Measurements from ENCODE around the gene RPH3AL. TPM values are rescaled to one million over a fixed set of nuclear protein-coding genes. Genes with fewer than 3 reads are reported as not detected.
"Not testable (repeated sequence)": the region's sequence is repeated elsewhere in the genome, so short reads cannot be mapped to it uniquely, and the experiment has no call there.

The RPH3AL gene
- total RNA-seq, 1 donor from 2014 or later: 3.5 TPM

DNA sequence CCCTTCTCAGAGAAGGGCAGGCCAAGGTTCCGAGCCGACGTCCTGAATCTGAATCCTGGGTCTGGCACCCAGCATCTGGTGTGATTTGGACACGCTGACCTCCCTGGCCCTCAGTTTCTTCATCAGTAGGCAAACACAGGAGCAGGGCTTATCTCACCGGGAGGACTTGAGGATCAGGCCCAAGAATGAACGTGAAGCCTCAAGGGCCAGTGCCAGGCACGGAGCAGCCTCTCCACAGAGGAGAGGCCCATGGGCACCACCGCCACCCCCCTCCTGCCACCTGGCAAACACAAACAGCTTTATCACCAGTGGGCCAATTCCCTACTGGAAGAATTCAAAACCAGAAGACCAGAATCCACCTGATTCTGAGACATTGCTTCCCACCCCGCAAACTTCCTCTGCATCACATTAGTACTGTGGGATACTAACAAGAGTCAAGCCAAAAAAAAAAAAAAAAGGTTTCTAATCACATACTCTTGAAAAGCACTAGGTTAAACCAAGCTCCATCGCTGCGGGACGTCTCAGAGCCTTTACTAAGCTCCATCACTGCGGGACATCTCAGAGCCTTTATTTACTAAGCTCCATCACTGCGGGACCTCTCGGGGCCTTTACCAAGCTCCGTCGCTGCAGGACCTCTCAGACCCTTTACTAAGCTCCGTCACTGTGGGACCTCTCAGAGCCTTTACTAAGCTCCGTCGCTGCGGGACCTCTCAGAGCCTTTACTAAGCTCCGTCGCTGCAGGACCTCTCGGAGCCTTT is 103.2 kb downstream of the RPH3AL start:
- no peaks in the 10 kb centered on the region for H3K36me3 Mint-ChIP-seq (ENCODE audit: low read depth)
- no peak overlapping the region for H3K4me3 Mint-ChIP-seq (ENCODE audit: low read depth)
- H3K27me3 Mint-ChIP-seq (ENCODE audit: low read depth): no peaks in the 10 kb centered on the region
- no peak for DNase-seq (ENCODE audit: low spot score)
- intact Hi-C loops (cut with micrococcal nuclease): no loop called here
- H3K27ac Mint-ChIP-seq: no peak overlapping the region
- no peaks in the 10 kb centered on the region for H3K4me1 Mint-ChIP-seq (ENCODE audit: low read depth)
- no peaks in the 10 kb centered on the region for H3K9me3 Mint-ChIP-seq

DNA sequence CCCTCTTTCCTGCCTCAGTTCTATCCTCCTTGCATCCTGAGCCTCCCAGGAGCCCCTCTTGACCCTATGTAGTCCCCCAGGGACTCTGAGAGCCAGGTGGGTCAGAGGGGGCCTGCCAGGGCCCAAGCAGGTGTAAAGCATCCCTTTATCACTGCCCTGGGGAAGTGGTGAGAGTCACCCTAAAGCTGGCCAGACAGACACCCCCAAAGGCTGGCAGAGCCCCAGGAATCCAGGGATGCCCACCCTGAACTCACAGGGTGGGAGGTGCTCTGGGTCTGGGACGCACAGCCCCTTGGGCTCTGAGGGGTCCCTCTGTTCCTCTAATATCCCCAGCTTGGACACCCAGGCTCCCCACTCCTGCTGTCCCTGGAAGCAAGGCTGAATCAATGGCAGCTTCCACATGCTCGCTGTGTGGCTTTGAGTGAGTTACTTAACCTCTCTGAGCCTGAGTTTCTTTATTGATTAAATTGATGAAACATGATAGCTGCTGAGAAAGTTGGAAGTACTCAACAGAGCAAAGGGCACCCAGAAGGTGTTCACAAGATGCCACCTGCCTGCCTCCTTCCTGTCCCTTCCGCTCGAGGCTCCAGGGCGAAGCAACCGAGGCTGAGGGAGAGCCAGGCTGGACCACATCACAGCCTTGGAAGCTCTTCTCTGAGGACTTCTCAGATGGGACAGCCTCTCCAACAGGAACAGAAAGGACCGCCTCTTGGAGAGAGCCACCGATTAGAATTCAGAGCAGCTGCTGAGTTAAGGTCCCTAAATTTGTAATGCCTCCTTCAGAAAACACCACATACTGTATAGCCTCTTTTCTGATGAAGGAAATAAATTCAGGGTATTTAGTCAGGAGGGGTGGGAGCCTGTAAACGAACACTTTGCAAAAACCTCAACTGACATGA is 104.0 kb downstream of the RPH3AL start:
- Mint-ChIP-seq H3K4me1 (ENCODE audit: low read depth) (no peaks in the 10 kb centered on the region), H3K4me3 (ENCODE audit: low read depth) (no peak overlapping the region), H3K9me3 (no peaks in the 10 kb centered on the region), H3K27ac (no peak overlapping the region), H3K36me3 (ENCODE audit: low read depth) (no peaks in the 10 kb centered on the region), H3K27me3 (ENCODE audit: low read depth) (no peaks in the 10 kb centered on the region)
- intact Hi-C loops (cut with micrococcal nuclease): no loop called here
- DNase-seq (ENCODE audit: low spot score): no peak

DNA sequence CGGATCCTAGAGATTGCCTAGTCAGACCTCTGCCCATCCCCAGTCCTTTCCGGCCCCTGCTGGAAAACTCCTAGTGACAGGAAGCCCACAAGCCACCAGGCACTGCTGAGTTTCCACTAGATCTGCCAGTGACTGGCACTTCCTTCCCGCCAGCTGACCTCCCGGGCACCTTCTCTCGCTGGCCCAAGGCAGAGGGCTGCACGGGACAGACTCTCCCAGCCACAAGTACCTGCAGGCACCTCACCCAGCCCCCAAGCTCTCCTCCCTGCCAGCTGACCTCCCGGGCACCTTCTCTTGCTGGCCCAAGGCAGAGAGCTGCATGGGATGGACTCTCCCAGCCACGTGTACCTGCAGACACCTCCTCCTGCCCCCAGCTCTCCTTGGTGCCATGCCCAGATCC is 104.8 kb downstream of the RPH3AL start:
- Mint-ChIP-seq H3K4me3 (ENCODE audit: low read depth) (no peak overlapping the region), H3K9me3 (no peaks in the 10 kb centered on the region), H3K27me3 (ENCODE audit: low read depth) (no peaks in the 10 kb centered on the region), H3K27ac (no peak overlapping the region), H3K4me1 (ENCODE audit: low read depth) (no peaks in the 10 kb centered on the region), H3K36me3 (ENCODE audit: low read depth) (no peaks in the 10 kb centered on the region)
- intact Hi-C loops (cut with micrococcal nuclease): no loop called here
- no peak for DNase-seq (ENCODE audit: low spot score)

DNA sequence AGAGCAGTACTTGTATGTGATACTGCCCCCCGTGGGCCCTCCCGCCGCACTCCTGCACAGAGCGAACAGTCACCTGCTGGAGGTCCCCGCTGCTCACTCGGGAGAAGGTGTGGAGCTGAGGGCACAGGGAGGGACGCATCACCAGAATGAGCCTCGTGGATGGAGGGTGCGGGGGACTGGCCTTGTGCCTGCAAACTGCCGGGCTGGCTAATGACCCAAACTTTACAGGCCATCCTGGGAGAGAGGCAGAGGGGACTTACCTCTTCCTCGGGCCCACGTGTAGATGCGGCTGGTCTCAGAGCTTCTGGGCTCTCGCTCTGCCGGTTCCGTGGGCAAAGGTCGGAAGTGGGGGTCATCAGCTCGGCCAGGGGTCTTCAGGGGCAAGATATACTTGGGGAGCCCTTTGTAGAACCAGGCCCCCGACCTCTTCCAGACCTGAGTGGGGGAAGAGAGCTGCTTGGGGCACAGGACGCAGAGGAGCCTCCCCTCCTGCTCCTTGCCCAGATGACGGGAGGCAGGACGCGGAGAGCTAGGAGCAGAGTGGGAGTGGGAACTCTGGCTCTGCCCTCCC is 105.7 kb downstream of the RPH3AL start:
- no peak for DNase-seq (ENCODE audit: low spot score)
- H3K4me3 Mint-ChIP-seq (ENCODE audit: low read depth): no peak overlapping the region

DNA sequence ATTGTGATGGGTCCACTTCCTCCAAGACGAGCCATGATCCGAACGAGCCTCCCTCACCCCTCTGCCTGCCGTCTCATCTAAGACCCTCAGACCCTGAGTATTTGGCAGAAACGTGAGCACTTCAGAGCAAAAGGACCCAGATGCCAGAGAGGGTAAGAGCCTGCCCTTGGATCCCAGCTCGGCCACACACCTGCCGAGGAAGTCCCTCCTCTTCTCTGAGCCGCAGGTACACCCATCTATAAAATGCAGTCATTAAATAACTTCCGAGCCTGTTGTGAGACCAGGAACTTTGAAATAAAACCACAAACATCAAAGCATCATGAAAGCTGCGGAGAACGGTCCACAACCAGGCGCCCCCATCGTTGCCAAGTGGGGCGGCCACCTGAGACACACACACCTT is 106.4 kb downstream of the RPH3AL start:
- H3K36me3 Mint-ChIP-seq (ENCODE audit: low read depth): no peaks in the 10 kb centered on the region
- DNase-seq (ENCODE audit: low spot score): no peak
- no peak overlapping the region for H3K4me3 Mint-ChIP-seq (ENCODE audit: low read depth)
- intact Hi-C loops (cut with micrococcal nuclease): no loop called here
- H3K4me1 Mint-ChIP-seq (ENCODE audit: low read depth): no peaks in the 10 kb centered on the region
- no peak overlapping the region for H3K27ac Mint-ChIP-seq
- no peaks in the 10 kb centered on the region for H3K27me3 Mint-ChIP-seq (ENCODE audit: low read depth)
- H3K9me3 Mint-ChIP-seq: no peaks in the 10 kb centered on the region

More for the DNA sequence above, 105.7 kb downstream of the RPH3AL start:
- H3K4me1 Mint-ChIP-seq (ENCODE audit: low read depth): no peaks in the 10 kb centered on the region
- no peaks in the 10 kb centered on the region for H3K9me3 Mint-ChIP-seq
- H3K36me3 Mint-ChIP-seq (ENCODE audit: low read depth): no peaks in the 10 kb centered on the region
- no peaks in the 10 kb centered on the region for H3K27me3 Mint-ChIP-seq (ENCODE audit: low read depth)
- no peak overlapping the region for H3K27ac Mint-ChIP-seq
- intact Hi-C loops (cut with micrococcal nuclease): no loop called here

DNA sequence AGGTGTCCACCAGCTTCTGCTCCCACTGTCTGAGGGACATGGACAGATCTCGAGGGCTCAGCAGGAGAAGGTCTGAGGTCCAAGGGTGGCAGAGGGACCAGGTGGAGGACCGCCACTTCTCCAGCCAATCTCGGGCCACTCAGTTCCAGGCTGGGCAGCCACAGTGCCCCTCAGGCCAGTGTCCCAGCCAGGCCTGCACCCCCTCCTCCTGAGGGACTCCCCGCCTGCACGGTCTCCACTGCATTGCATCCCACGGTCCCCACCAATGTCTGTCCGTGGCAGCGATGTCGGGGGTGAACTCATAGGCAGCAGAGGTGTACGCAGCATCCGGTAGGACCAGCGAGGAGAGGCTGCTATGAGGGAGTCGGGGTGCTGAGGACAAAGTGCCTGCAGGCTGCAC is 107.0 kb downstream of the RPH3AL start:
- Mint-ChIP-seq H3K4me3 (ENCODE audit: low read depth) (no peak overlapping the region), H3K27me3 (ENCODE audit: low read depth) (no peaks in the 10 kb centered on the region)
- intact Hi-C loops (cut with micrococcal nuclease): no loop called here

DNA sequence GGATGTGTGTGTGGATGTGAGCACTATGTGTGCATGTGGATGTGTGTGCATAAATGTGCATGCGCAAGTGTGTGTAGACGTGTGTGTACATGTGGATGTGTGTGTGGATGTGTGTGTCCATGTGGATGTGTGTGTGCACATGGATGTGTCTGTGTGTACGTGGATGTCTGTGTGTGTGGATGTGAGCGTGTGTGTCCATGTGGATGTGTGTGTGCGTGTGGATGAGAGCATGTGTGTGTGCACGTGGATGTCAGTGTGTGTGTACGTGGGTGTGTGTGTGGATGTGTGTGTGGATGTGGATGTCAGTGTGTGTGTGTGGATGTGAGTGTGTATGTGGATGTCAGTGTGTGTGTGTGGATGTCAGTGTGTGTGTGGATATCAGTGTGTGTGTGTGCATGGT is 107.6 kb downstream of the RPH3AL start:
- intact Hi-C loops (cut with micrococcal nuclease): no loop called here
- no peak for DNase-seq (ENCODE audit: low spot score)
- no peaks in the 10 kb centered on the region for H3K36me3 Mint-ChIP-seq (ENCODE audit: low read depth)
- H3K4me3 Mint-ChIP-seq (ENCODE audit: low read depth): no peak overlapping the region
- H3K4me1 Mint-ChIP-seq (ENCODE audit: low read depth): no peaks in the 10 kb centered on the region
- no peaks in the 10 kb centered on the region for H3K27me3 Mint-ChIP-seq (ENCODE audit: low read depth)
- H3K27ac Mint-ChIP-seq: no peak overlapping the region
- no peaks in the 10 kb centered on the region for H3K9me3 Mint-ChIP-seq

More for the DNA sequence above, 107.0 kb downstream of the RPH3AL start:
- no peaks in the 10 kb centered on the region for H3K36me3 Mint-ChIP-seq (ENCODE audit: low read depth)
- H3K4me1 Mint-ChIP-seq (ENCODE audit: low read depth): no peaks in the 10 kb centered on the region
- no peaks in the 10 kb centered on the region for H3K9me3 Mint-ChIP-seq
- H3K27ac Mint-ChIP-seq: no peak overlapping the region
- DNase-seq (ENCODE audit: low spot score): no peak

DNA sequence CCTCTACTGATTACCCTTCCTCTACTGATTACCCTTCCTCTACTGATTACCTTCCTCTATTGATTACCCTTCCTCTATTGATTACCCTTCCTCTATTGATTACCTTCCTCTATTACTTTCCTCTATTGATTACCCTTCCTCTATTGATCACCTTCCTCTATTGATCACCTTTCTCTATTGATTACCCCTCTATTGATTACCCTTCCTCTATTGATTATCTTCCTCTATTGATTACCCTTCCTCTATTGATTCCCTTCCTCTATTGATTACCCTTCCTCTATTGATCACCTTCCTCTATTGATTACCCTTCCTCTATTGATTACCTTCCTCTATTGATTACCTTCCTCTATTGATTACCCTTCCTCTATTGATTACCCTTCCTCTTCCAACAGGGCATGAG is 108.7 kb downstream of the RPH3AL start:
- H3K9me3 Mint-ChIP-seq; intact Hi-C loops (cut with micrococcal nuclease); H3K36me3 Mint-ChIP-seq (ENCODE audit: low read depth); DNase-seq (ENCODE audit: low spot score); H3K27me3 Mint-ChIP-seq (ENCODE audit: low read depth); H3K4me1 Mint-ChIP-seq (ENCODE audit: low read depth); H3K4me3 Mint-ChIP-seq (ENCODE audit: low read depth); H3K27ac Mint-ChIP-seq: not testable (repeated sequence)

DNA sequence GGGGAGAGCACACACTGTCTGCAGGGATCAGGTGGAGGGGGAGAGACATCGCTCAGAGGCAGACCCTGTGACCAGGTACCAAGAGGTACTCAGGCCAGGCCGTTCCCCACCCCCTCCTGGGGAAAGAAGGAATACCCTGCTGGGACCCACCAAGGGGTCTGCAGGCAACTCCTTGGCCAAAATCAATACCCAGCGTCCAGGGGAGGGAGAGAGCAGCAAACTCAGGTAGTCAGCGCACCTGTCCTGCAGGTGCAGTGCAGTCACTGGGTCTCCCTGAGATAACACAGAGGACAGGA is 113.7 kb downstream of the RPH3AL start:
- Mint-ChIP-seq H3K27me3 (ENCODE audit: low read depth) (peaks cover 8% of the 10 kb centered on the region), H3K4me1 (ENCODE audit: low read depth) (no peaks in the 10 kb centered on the region), H3K36me3 (ENCODE audit: low read depth) (no peaks in the 10 kb centered on the region), H3K27ac (no peak overlapping the region), H3K9me3 (no peaks in the 10 kb centered on the region), H3K4me3 (ENCODE audit: low read depth) (no peak overlapping the region)
- DNase-seq (ENCODE audit: low spot score): no peak
- intact Hi-C loops (cut with micrococcal nuclease): no loop called here

DNA sequence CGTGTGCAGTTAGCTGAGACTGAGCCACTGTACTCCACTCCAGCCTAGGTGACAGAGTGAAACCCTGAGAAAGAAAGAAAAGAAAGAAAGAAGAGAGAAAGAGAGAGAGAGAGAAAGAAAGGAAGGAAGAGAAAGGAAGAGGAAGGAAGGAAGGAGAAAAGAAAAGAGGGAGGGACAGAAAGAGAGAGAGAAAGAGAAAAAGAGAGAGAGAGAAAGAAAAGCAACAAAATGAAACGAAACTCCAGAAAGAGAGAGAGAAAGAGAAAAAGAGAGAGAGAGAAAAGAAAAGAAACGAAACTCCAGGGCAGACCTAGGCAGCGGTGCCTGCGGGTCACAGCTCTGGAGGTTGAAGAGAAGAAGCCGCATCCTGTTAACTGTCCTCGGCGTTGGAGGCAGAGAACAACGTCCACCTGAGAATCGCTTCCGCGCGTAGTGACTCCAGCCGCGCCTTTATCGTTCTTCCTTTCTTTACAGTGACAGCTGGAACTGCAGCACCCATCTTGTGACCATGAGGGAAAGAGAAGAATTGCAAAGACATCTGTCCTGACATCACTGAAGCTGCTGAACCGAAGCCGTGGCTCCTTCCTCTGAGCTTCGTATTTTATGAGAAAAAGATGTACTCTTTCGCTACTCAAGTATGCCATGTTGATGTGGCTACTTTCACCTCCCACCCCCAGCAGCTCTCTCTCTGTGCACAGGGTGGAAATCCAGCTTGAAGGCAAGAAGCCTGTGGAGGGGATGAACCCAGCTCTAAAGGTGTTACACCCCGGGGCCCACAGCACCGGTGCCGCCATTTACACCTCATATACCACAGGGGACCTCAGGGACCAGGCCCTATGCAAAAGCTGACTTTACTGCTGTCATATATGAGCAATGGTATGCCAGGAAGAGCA is 114.3 kb downstream of the RPH3AL start:
- Mint-ChIP-seq H3K9me3 (no peaks in the 10 kb centered on the region), H3K36me3 (ENCODE audit: low read depth) (no peaks in the 10 kb centered on the region), H3K27ac (no peak overlapping the region), H3K4me1 (ENCODE audit: low read depth) (no peaks in the 10 kb centered on the region), H3K4me3 (ENCODE audit: low read depth) (no peak overlapping the region), H3K27me3 (ENCODE audit: low read depth) (peaks cover 8% of the 10 kb centered on the region)
- intact Hi-C loops (cut with micrococcal nuclease): no loop called here
- DNase-seq (ENCODE audit: low spot score): no peak

DNA sequence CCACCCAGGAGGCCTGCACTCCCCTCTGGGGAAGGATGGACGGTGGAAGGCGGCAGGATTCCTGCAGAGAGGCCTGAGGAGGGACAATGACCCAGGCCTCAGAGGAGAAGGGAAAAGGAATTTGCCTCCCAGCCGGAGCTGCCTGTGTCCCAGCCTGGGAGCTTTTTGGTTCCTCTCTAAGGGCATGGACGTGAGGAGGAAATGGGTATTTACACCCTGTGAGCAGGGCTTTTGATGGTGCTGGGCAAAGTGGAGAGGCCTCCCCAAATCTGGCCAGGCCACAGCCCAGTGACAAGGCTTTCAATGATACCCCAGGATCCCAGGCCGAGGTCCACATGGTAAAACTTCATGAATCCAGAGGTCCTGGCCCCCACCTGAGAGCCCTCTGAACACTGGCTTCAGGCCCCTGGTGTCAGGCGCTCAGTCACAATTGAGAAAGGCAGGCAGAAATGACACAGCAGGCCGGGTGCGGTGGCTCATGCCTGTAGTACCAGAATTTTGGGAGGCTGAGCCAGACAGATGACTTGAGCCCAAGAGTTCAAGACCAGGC is 115.1 kb downstream of the RPH3AL start:
- Mint-ChIP-seq H3K4me3 (ENCODE audit: low read depth) (no peak overlapping the region), H3K9me3 (no peaks in the 10 kb centered on the region), H3K27ac (no peak overlapping the region), H3K36me3 (ENCODE audit: low read depth) (no peaks in the 10 kb centered on the region), H3K4me1 (ENCODE audit: low read depth) (no peaks in the 10 kb centered on the region), H3K27me3 (ENCODE audit: low read depth) (peaks cover 8% of the 10 kb centered on the region)
- DNase-seq (ENCODE audit: low spot score): no peak
- intact Hi-C loops (cut with micrococcal nuclease): no loop called here

DNA sequence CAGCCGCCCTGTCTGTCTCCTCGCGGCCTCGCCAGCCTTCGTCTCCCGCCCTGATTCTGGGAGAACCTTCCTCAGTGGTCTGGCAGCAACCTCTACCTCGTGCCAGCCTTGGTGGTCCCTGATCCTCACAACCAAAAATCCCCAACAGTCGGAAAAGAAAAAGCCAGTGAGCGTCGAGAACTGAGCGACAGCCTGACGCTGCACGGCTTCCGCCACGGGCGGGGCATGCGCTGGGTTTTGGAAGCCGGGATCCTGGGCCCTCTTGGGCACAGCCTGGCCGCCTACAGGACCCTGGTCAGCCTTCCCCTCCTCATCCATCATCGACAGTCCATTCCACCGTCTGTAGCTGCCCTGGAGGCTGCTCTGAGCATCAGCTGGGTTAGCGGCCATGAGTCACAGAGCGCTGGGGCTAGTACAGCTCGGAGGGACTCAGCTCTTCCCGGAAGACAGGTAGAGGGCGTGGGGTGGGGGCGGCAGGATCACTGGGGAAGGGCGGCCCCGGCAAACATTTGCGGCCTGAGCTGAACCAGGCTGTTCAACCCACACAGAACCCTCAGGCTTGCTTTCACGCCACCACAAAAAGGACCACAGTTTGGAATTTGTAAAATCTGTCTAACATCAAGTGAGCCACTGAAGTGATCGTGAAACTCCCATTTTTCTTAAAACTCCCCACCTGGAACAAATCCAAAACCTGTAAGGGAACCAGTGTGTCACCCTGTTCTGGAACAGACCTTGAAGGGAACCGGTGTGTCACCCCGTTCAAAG is 115.8 kb downstream of the RPH3AL start:
- Mint-ChIP-seq H3K27ac (no peak overlapping the region), H3K4me3 (ENCODE audit: low read depth) (no peak overlapping the region), H3K27me3 (ENCODE audit: low read depth) (peaks cover 8% of the 10 kb centered on the region), H3K36me3 (ENCODE audit: low read depth) (no peaks in the 10 kb centered on the region), H3K4me1 (ENCODE audit: low read depth) (no peaks in the 10 kb centered on the region), H3K9me3 (no peaks in the 10 kb centered on the region)
- intact Hi-C loops (cut with micrococcal nuclease): no loop called here
- DNase-seq (ENCODE audit: low spot score): no peak

Measured in activated T-helper 2 cell treated with anti-CD3 and anti-CD28 coated beads, Interferon-gamma antibody, Interleukin-2, Interleukin-4, amounts not matched to agents 10 μg/mL and 5 μg/mL and 100 μg/mL, durations not matched to agents 14 hours and 24 hours and 36 hours (primary cell).